ENCODE results near the gene TUBAL3. TPM values are rescaled to one million over a fixed set of nuclear protein-coding genes. Genes with fewer than 3 reads are reported as not detected.

TUBAL3 gene
- total RNA-seq, 1 experiment from 2014 or later = not detected

DNA sequence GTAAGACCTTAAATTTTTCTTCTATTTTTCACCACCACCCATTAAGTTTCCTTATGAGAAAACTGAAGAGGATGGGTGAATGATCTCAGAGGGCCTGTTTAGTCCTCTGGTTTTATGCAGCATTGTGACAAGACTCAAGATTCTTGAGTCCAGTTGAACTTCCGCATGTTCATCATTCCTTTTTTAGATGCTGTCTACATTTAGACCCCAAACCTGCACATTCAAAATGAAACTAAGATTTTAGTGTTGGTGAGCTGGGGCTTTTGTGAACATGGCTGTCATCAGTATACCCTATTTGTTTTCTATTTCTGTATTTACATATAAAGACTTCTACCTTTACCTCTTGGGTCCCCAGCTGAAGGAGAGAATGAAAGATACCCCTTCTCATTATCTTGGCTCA, 38.8 kb upstream of the TUBAL3 start:
- no peak overlapping the region for H4K5ac ChIP-seq (ENCODE audit: insufficient read length, low read depth, low read length)

More for the DNA sequence above, 38.8 kb upstream of the TUBAL3 start:
- Histone ChIP-seq H2AK5ac (ENCODE audit: insufficient read length, low read length) (no peak overlapping the region), H3K56ac (ENCODE audit: insufficient read length, low read depth, low read length) (no peak overlapping the region), H3K27me3 (ENCODE audit: insufficient read depth, low read length) (no peaks in the 10 kb centered on the region), H3K23ac (ENCODE audit: insufficient read length, low read depth, low read length) (no peak overlapping the region), H2BK15ac (ENCODE audit: low read depth, low read length) (no peak overlapping the region), H2AFZ (ENCODE audit: low read length) (no peak overlapping the region), H3K4me2 (ENCODE audit: insufficient read depth, insufficient read length, low read length) (no peak overlapping the region), H3K4me1 (ENCODE audit: insufficient read depth, low read length) (no peaks in the 10 kb centered on the region), H3K79me1 (ENCODE audit: insufficient read depth, low read depth, low read length, poor library complexity, severe bottlenecking) (no peaks in the 10 kb centered on the region), H3K4ac (ENCODE audit: low read depth, low read length) (no peak overlapping the region), H3K27ac (ENCODE audit: insufficient read length, low read depth, low read length) (no peak overlapping the region), H4K91ac (ENCODE audit: insufficient read length, low read depth, low read length) (no peak overlapping the region), H3T11ph (ENCODE audit: low read length) (no peak overlapping the region), H3K79me2 (ENCODE audit: insufficient read depth, low read length) (peaks cover 6% of the 10 kb centered on the region; the same call in 1 of the 2 replicates), H2BK5ac (ENCODE audit: insufficient read length, low read length) (no peak overlapping the region), H3K14ac (ENCODE audit: insufficient read depth, low read length) (no peak overlapping the region), H3K18ac (ENCODE audit: insufficient read length, low read depth, low read length) (no peak overlapping the region), H4K8ac (replicated peaks; ENCODE audit: insufficient read length, low read depth, low read length) (no peak overlapping the region), H3K9me3 (ENCODE audit: control insufficient read depth, low read depth, low read length) (no peaks in the 10 kb centered on the region), H3K9ac (ENCODE audit: extremely low read depth, insufficient read length, low read length) (no peak overlapping the region), H3K23me2 (ENCODE audit: insufficient read length, low read depth, low read length, poor library complexity, severe bottlenecking) (no peaks in the 10 kb centered on the region), H2BK12ac (ENCODE audit: insufficient read length, low read depth, low read length) (no peak overlapping the region), H4K20me1 (ENCODE audit: control insufficient read depth, insufficient read depth, insufficient read length) (no peaks in the 10 kb centered on the region), H2BK120ac (ENCODE audit: low read depth, low read length, poor library complexity, severe bottlenecking) (no peak overlapping the region), H2BK20ac (ENCODE audit: low read depth, low read length, poor library complexity, severe bottlenecking) (no peak overlapping the region)
- Mint-ChIP-seq H3K4me3 (no peak overlapping the region), H3K36me3 (ENCODE audit: insufficient read depth in 1 of 3, low read depth in 3 of 3) (peaks cover 0 to 2% (median 0%) of the 10 kb centered on the region in 3 experiments; a peak in 4 of 7 replicates), H3K27ac (no peak overlapping the region), H3K9me3 (no peaks in the 10 kb centered on the region), H3K27me3 (ENCODE audit: low read depth) (no peaks in the 10 kb centered on the region), H3K4me1 (peaks cover 23 to 24% of the 10 kb centered on the region in 2 experiments)
- whole genome bisulfite sequencing (ENCODE audit: extremely low coverage, insufficient read length, low lambda C conversion rate) = no CpG with 5 or more reads among the region's 1 CpG
- DNase-seq = no peak
- TF ChIP-seq, protein P1, sequence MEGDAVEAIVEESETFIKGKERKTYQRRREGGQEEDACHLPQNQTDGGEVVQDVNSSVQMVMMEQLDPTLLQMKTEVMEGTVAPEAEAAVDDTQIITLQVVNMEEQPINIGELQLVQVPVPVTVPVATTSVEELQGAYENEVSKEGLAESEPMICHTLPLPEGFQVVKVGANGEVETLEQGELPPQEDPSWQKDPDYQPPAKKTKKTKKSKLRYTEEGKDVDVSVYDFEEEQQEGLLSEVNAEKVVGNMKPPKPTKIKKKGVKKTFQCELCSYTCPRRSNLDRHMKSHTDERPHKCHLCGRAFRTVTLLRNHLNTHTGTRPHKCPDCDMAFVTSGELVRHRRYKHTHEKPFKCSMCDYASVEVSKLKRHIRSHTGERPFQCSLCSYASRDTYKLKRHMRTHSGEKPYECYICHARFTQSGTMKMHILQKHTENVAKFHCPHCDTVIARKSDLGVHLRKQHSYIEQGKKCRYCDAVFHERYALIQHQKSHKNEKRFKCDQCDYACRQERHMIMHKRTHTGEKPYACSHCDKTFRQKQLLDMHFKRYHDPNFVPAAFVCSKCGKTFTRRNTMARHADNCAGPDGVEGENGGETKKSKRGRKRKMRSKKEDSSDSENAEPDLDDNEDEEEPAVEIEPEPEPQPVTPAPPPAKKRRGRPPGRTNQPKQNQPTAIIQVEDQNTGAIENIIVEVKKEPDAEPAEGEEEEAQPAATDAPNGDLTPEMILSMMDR (conservative IDR thresholded peaks at IDR 0.05) = no peak
